PC-3 (cell line): ENCODE measurements around the gene DVL1. TPM values are rescaled to one million over a fixed set of nuclear protein-coding genes. Genes with fewer than 3 reads are reported as not detected.
A peak's percentile ranks its signal among the peaks of the same experiment; 100 is the strongest.

Experiments used
- ATAC-seq: fragments of 200-7000 bp; cut with Tn5 transposase; 2 replicates; pipeline ENCODE4 v1.9.1; 2020; ENCODE audit warnings: mild to moderate bottlenecking, moderate library complexity
- BruUV-seq: library from RNA; stranded (reverse); fragments of 400-500 nt; replicated peaks from 2 replicates; lab custom pipeline; 2021; lab: Mats Ljungman, UMichigan
- CTCF ChIA-PET: fragments of 300-600 bp; sonication (Branson Sonifier 250); formaldehyde crosslinking; loops from one replicate; lab custom pipeline; 2022; ENCODE audit warnings: antibody characterized with exemption; lab: Charles Lee
- POLR2A ChIA-PET: fragments of 300-600 bp; sonication (Branson Sonifier 250); formaldehyde crosslinking; loops from one replicate; lab custom pipeline; 2022; ENCODE audit warnings: antibody characterized with exemption; ENCODE audit not compliant: unreplicated experiment; lab: Charles Lee
- DNase-seq: peaks from one replicate; pipeline ENCODE4 v3.0.0-alpha.2; 2015
- H2AFZ ChIP-seq: fragments of 300-600 bp; sonication (generic); 2 replicates; pipeline ENCODE4 v1.6.0; 2016; ENCODE audit warnings: antibody characterized with exemption, low read length
- H3F3A ChIP-seq: fragments of 300-600 bp; sonication (generic); one replicate; pipeline ENCODE4 v1.6.0; 2017; ENCODE audit warnings: antibody characterized with exemption, low read length, control low read depth, mild to moderate bottlenecking; ENCODE audit not compliant: unreplicated experiment
- H3K27ac ChIP-seq: fragments of 300-600 bp; sonication (generic); 2 replicates; pipeline ENCODE4 v1.5.1; 2016; ENCODE audit warnings: mild to moderate bottlenecking, low read length
- H3K27me3 ChIP-seq: fragments of 300-600 bp; sonication (generic); 2 replicates; pipeline ENCODE4 v1.6.1; 2016; ENCODE audit warnings: low read length, mixed read lengths
- H3K36me3 ChIP-seq: fragments of 300-600 bp; sonication (generic); 2 replicates; pipeline ENCODE4 v1.6.1; 2016; ENCODE audit warnings: low read depth, mixed run types, low read length, mixed read lengths
- H3K4me1 ChIP-seq: fragments of 300-600 bp; sonication (generic); 2 replicates; pipeline ENCODE4 v1.5.1; 2016; ENCODE audit warnings: low read length; ENCODE audit not compliant: insufficient read depth
- H3K4me2 ChIP-seq: fragments of 300-600 bp; sonication (generic); 2 replicates; pipeline ENCODE4 v1.6.0; 2016; ENCODE audit warnings: low read length
- H3K4me3 ChIP-seq: fragments of 300-600 bp; sonication (generic); 2 replicates; pipeline ENCODE4 v1.5.1; 2016; ENCODE audit warnings: mild to moderate bottlenecking, low read length, mixed read lengths
- H3K79me2 ChIP-seq: fragments of 300-600 bp; sonication (generic); 2 replicates; pipeline ENCODE4 v1.6.1; 2017; ENCODE audit warnings: low read length, mixed read lengths
- H3K9ac ChIP-seq: fragments of 300-600 bp; sonication (generic); 2 replicates; pipeline ENCODE4 v1.6.0; 2016; ENCODE audit warnings: mild to moderate bottlenecking, low read length
- H3K9me2 ChIP-seq: fragments of 300-600 bp; sonication (generic); replicated peaks from 2 replicates; pipeline ENCODE4 v1.6.1; 2016; ENCODE audit warnings: mixed run types, low read length, mixed read lengths
- H3K9me3 ChIP-seq: fragments of 300-600 bp; sonication (generic); 2 replicates; pipeline ENCODE4 v1.6.1; 2016; ENCODE audit warnings: low read length, mixed read lengths
- H4K20me1 ChIP-seq: fragments of 300-600 bp; sonication (generic); 2 replicates; pipeline ENCODE4 v1.6.1; 2016; ENCODE audit warnings: low read length, mixed read lengths
- CTCF ChIP-seq: fragments of 300-600 bp; sonication (generic); conservative IDR thresholded peaks from 2 replicates; pipeline ENCODE4 v1.5.1; 2017; ENCODE audit warnings: antibody characterized with exemption, low read depth, mild to moderate bottlenecking, low read length
- EZH2 ChIP-seq: fragments of 300-600 bp; sonication (generic); IDR thresholded peaks from one replicate; pipeline ENCODE4 v1.6.1; 2017; ENCODE audit warnings: antibody characterized with exemption, mild to moderate bottlenecking, low read length; ENCODE audit not compliant: unreplicated experiment
- EZH2phosphoT487 ChIP-seq: fragments of 300-600 bp; sonication (generic); IDR thresholded peaks from 2 replicates; pipeline ENCODE4 v1.6.1; 2018; ENCODE audit warnings: mild to moderate bottlenecking, antibody characterized with exemption, low read length, borderline replicate concordance
- intact Hi-C: fragments of 100-400 bp; cut with micrococcal nuclease; formaldehyde crosslinking; loops from 2 replicates; pipeline ENCODE4 v1.9.0; 2023
- total RNA-seq: library from RNA; depleted of rRNA; stranded (reverse); fragments of >200 nt; gene quantifications from 2 replicates; pipeline ENCODE4 v1.2.3, GENCODE V29; 2014

Gene DVL1
- total RNA-seq, 1 experiment from 2014 or later, result 626 TPM

- Histone ChIP-seq H3F3A (no peaks in the 10 kb centered on the region), H4K20me1 (0 out of 2 replicates have a peak, but pooled peaks cover 11% of the 10 kb centered on the region), H3K36me3 (peaks cover 47% of the 10 kb centered on the region), H3K27ac (peak overlapping the region; percentile 58), H3K79me2 (peaks cover 81% of the 10 kb centered on the region), H3K9me3 (no peaks in the 10 kb centered on the region), H3K27me3 (no peaks in the 10 kb centered on the region), H3K9me2 (no peaks in the 10 kb centered on the region), H3K4me3 (peak overlapping the region; percentile 94), H2AFZ (no peak overlapping the region), H3K9ac (peak overlapping the region; percentile 98), H3K4me1 (peaks cover 29% of the 10 kb centered on the region), H3K4me2 (peak overlapping the region; percentile 89)
- BruUV-seq, result TSS peak; percentile 57
- DNase-seq, result peak; percentile 65
- intact Hi-C loops, result loop anchor here (2.0 kb wide), 2 partner anchors 21 to 107 kb away; no protein-coding TSS in a partner anchor
- CTCF ChIA-PET, result no interaction called here
- POLR2A ChIA-PET, result no interaction called here
- TF ChIP-seq EZH2phosphoT487 (no peak), EZH2 (no peak), CTCF (no peak)
- ATAC-seq, result no peak
Observed at GRCh38 chr1:1397839-1398523, 48.8 kb upstream of the DVL1 start.

GRCh38 chr1:1395166-1395565 lies 45.9 kb upstream of the DVL1 start:
- no peak overlapping the region for H3K4me3 ChIP-seq
- no peak overlapping the region for H3K4me2 ChIP-seq
- CTCF ChIA-PET, result no interaction called here
- no peaks in the 10 kb centered on the region for H3K9me2 ChIP-seq
- H3K9me3 ChIP-seq, result no peaks in the 10 kb centered on the region
- H3K27me3 ChIP-seq, result no peaks in the 10 kb centered on the region
- intact Hi-C loops, result no loop called here
- no TSS peak for BruUV-seq
- no peak overlapping the region for H3K9ac ChIP-seq
- H2AFZ ChIP-seq, result no peak overlapping the region
- no peaks in the 10 kb centered on the region for H3F3A ChIP-seq
- DNase-seq, result no peak
- H3K27ac ChIP-seq, result no peak overlapping the region
- TF ChIP-seq EZH2, result no peak
- no peak for TF ChIP-seq CTCF
- TF ChIP-seq EZH2phosphoT487, result no peak
- POLR2A ChIA-PET, result no interaction called here
- no peak for ATAC-seq
- peaks cover 11% of the 10 kb centered on the region for H3K4me1 ChIP-seq
- H3K36me3 ChIP-seq, result peaks cover 63% of the 10 kb centered on the region
- H3K79me2 ChIP-seq, result peaks cover 88% of the 10 kb centered on the region
- 0 out of 2 replicates have a peak, but pooled peaks cover 11% of the 10 kb centered on the region for H4K20me1 ChIP-seq

GRCh38 chr1:1394116-1394515 lies 44.9 kb upstream of the DVL1 start:
- H4K20me1 ChIP-seq, result 0 out of 2 replicates have a peak, but pooled peaks cover 11% of the 10 kb centered on the region
- H3K4me2 ChIP-seq, result no peak overlapping the region
- H3F3A ChIP-seq, result no peaks in the 10 kb centered on the region
- ChIA-PET POLR2A (no interaction called here), CTCF (no interaction called here)
- no peak overlapping the region for H3K4me3 ChIP-seq
- intact Hi-C loops, result no loop called here
- TF ChIP-seq CTCF (no peak), EZH2 (no peak), EZH2phosphoT487 (no peak)
- H3K9ac ChIP-seq, result no peak overlapping the region
- H3K27ac ChIP-seq, result no peak overlapping the region
- H3K79me2 ChIP-seq, result peaks cover 83% of the 10 kb centered on the region
- H3K36me3 ChIP-seq, result peaks cover 73% of the 10 kb centered on the region
- no peaks in the 10 kb centered on the region for H3K9me3 ChIP-seq
- no peak for DNase-seq
- no peaks in the 10 kb centered on the region for H3K9me2 ChIP-seq
- H3K27me3 ChIP-seq, result no peaks in the 10 kb centered on the region
- H3K4me1 ChIP-seq, result peaks cover 11% of the 10 kb centered on the region
- ATAC-seq, result no peak
- no TSS peak for BruUV-seq
- H2AFZ ChIP-seq, result no peak overlapping the region
